HepG2 (cell line): ENCODE data around the gene TNFRSF21. TPM values are rescaled to one million over a fixed set of nuclear protein-coding genes. Genes with fewer than 3 reads are reported as not detected.

Experiments used
- ATAC-seq: fragments of 200-7000 bp; cut with Tn5 transposase; 3 replicates; pipeline ENCODE4 v1.9.1; 2020; ENCODE audit warnings: mild to moderate bottlenecking, moderate library complexity
- BruUV-seq: library from RNA; stranded (reverse); fragments of 400-500 nt; replicated peaks from 2 replicates; lab custom pipeline; 2021; lab: Mats Ljungman, UMichigan
- CTCF ChIA-PET: fragments of 300-600 bp; formaldehyde crosslinking; extraction: SDS; loops from one replicate; lab custom pipeline; 2021; ENCODE audit warnings: low total read pairs, inconsistent platforms, low intra/inter-chr PET ratio; lab: Yijun Ruan, JAX
- POLR2A ChIA-PET: fragments of 350-600 bp; sonication (Branson Sonifier 250); formaldehyde crosslinking; loops from one replicate; lab custom pipeline; 2020; ENCODE audit warnings: antibody characterized with exemption, inconsistent platforms; lab: Yijun Ruan, JAX
- DNase-seq: peaks from one replicate; pipeline ENCODE4 v3.0.0-alpha.2; 2015; ENCODE audit warnings: low spot score
- FAIRE-seq: peaks from 3 replicates; lab custom pipeline; 2011; peaks lifted over from hg19 to GRCh38; lab: Jason Lieb, UNC
- H2AFZ ChIP-seq: one replicate; pipeline ENCODE4 v1.6.1; 2011; ENCODE audit warnings: low read length, inconsistent platforms
- H3K27ac ChIP-seq: fragments of 300-600 bp; 3 replicates; pipeline ENCODE4 v1.8.0; 2011; ENCODE audit warnings: mixed run types, mild to moderate bottlenecking, mixed read lengths, low read length, inconsistent platforms; ENCODE audit not compliant: insufficient read depth; ENCODE audit errors: extremely low read length
- H3K27me3 ChIP-seq, 2 experiments: fragments of 200-600 bp in 1 of 2; 2 replicates in 1 of 2; 3 replicates in 1 of 2; pipeline versions ENCODE4 v1.6.0 to v1.8.0; 2011; ENCODE audit warnings: low read length in 2 of 2, mild to moderate bottlenecking in 2 of 2, moderate library complexity in 2 of 2, inconsistent platforms in 1 of 2; ENCODE audit not compliant: insufficient read depth in 2 of 2, control insufficient read depth in 1 of 2
- H3K36me3 ChIP-seq, 2 experiments: fragments of 200-600 bp in 1 of 2; replicated peaks in 1 of 2; 2 replicates in 1 of 2; 3 replicates in 1 of 2; pipeline versions ENCODE4 v1.5.1 to v1.8.0; 2011; ENCODE audit warnings: low read length in 2 of 2, inconsistent platforms in 1 of 2; ENCODE audit not compliant: insufficient read depth in 2 of 2, control insufficient read depth in 1 of 2
- H3K4me1 ChIP-seq: 2 replicates; pipeline ENCODE4 v1.5.1; 2012; ENCODE audit warnings: low read length, inconsistent platforms; ENCODE audit not compliant: insufficient read depth
- H3K4me2 ChIP-seq: 2 replicates; pipeline ENCODE4 v1.6.0; 2011; ENCODE audit warnings: low read depth, low read length, inconsistent platforms
- H3K4me3 ChIP-seq, 3 experiments: fragments of 200-600 bp in 1 of 3; sonication (generic), shearing (Covaris generic) in 1 of 3; replicated peaks in 1 of 3; 2 replicates each; pipeline ENCODE4 v1.5.1; 2011 to 2016; ENCODE audit warnings: low read length in 3 of 3, inconsistent platforms in 2 of 3, low read depth in 2 of 3, mild to moderate bottlenecking in 2 of 3, control low read depth in 1 of 3, mixed read lengths in 1 of 3; ENCODE audit not compliant: insufficient read depth in 1 of 3
- H3K79me2 ChIP-seq: one replicate; pipeline ENCODE4 v1.6.1; 2011; ENCODE audit warnings: low read length, inconsistent platforms; ENCODE audit not compliant: insufficient read depth
- H3K9ac ChIP-seq: 2 replicates; pipeline ENCODE4 v1.6.0; 2011; ENCODE audit warnings: mild to moderate bottlenecking, low read depth, low read length, inconsistent platforms; ENCODE audit not compliant: insufficient read depth
- H3K9me3 ChIP-seq: 2 replicates; pipeline ENCODE4 v1.5.1; 2012; ENCODE audit warnings: mild to moderate bottlenecking, low read length
- H4K20me1 ChIP-seq: 2 replicates; pipeline ENCODE4 v1.6.0; 2011; ENCODE audit warnings: inconsistent platforms, mild to moderate bottlenecking, low read length, moderate library complexity; ENCODE audit not compliant: insufficient read depth
- AGO2 ChIP-seq: fragments of 200-400 bp; formaldehyde crosslinking; optimal IDR thresholded peaks from 2 replicates; pipeline ENCODE3; 2017; ENCODE audit warnings: mild to moderate bottlenecking, low read depth, low read length, moderate library complexity
- FIP1L1 ChIP-seq: fragments of 200-400 bp; formaldehyde crosslinking; IDR thresholded peaks from 2 replicates; pipeline ENCODE4 v1.6.1; 2018; ENCODE audit warnings: low read depth, mild to moderate bottlenecking, low read length, moderate library complexity, borderline replicate concordance; ENCODE audit not compliant: insufficient read depth
- HIVEP1 ChIP-seq: sonication (generic); formaldehyde crosslinking; IDR thresholded peaks from 2 replicates; pipeline ENCODE4 v1.4.0; 2020; ENCODE audit warnings: mild to moderate bottlenecking, missing genetic modification reagents
- RXRB ChIP-seq: IDR thresholded peaks from 2 replicates; pipeline ENCODE4 v1.6.1; 2016; ENCODE audit warnings: borderline replicate concordance, missing genetic modification reagents, missing compliant biosample characterization
- WGBS: methylation state at CpG from one replicate; pipeline ENCODE4 v1.1.6; 2017; ENCODE audit warnings: low lambda C conversion rate; 5-methylcytosine and 5-hydroxymethylcytosine counted together
- in situ Hi-C: cut with HindIII; loops from 2 replicates; pipeline ENCODE4 v1.10.0; 2017; ENCODE audit warnings: low pct_unique_long_range_greater_than_20kb; ENCODE audit not compliant: extremely low pct_ligation_motif_present
- intact Hi-C: fragments of 100-400 bp; cut with micrococcal nuclease; formaldehyde crosslinking; loops from one replicate; pipeline ENCODE4 v1.10.0; 2022; ENCODE audit not compliant: unreplicated experiment
- polyA plus RNA-seq, 8 experiments: library from polyadenylated mRNA; depleted of rRNA in 3 of 8; stranded (reverse) in 7 of 8; unstranded in 1 of 8; fragments of >200 nt; fragmentation: Illumina TruSeq in 4 of 8; extraction: Trizol in 4 of 8; gene quantifications; 2 replicates each; pipeline versions ENCODE4 v1.2.1 to v1.2.3, GENCODE V29; 2011 to 2016; ENCODE audit warnings: low read depth in 4 of 8, missing spikeins in 1 of 8, mixed read lengths in 1 of 8; ENCODE audit not compliant: insufficient read depth in 1 of 8
- total RNA-seq, 5 experiments: library from RNA; depleted of rRNA; stranded (reverse); fragments of >200 nt; fragmentation: Illumina TruSeq; extraction: Trizol; gene quantifications; 2 replicates each; pipeline ENCODE4 v1.2.3, GENCODE V29; 2016; ENCODE audit warnings: low read depth in 1 of 5
- TF ChIP-seq, protein P1 (sequence below): sonication (generic); formaldehyde crosslinking; IDR thresholded peaks from 2 replicates; pipeline ENCODE4 v1.5.0; 2020; ENCODE audit warnings: missing genetic modification reagents
- TF ChIP-seq, protein P2 (sequence below): sonication (generic); formaldehyde crosslinking; IDR thresholded peaks from 2 replicates; pipeline ENCODE4 v1.4.0; 2020; ENCODE audit warnings: missing genetic modification reagents
- TF ChIP-seq, protein P3 (sequence below): sonication (generic); formaldehyde crosslinking; IDR thresholded peaks from 2 replicates; pipeline ENCODE4 v1.4.0; 2020; ENCODE audit warnings: missing genetic modification reagents, mild to moderate bottlenecking, borderline replicate concordance
- TF ChIP-seq, protein P4 (sequence below): sonication (generic); formaldehyde crosslinking; IDR thresholded peaks from 2 replicates; pipeline ENCODE4 v1.4.0; 2020; ENCODE audit warnings: mild to moderate bottlenecking, missing genetic modification reagents

Gene TNFRSF21
- total and polyA plus RNA-seq, 2 of the 13 experiments (the other 11 are each of a cell fraction or from before 2014, with no cell fraction given): 24.8 to 46.3 TPM

DNA sequence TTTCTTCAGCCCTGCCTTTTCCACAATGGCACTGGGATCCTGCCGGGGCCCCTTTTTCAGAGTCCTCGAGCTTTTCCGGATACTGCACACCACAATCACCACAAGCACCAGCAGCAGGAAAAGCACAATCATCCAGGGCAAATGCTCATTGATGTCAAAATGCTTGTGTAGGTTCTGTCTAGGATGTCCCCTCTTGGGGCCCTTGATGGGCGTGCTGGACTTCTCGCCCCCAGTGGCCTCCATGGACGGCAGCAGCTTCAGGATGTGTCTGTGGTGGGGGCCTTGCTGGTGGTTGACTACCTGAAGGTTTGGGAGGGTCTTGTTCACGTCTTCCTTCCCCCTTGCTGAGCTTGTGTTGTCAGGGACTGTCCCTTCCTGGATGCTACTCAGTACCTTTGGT is 25.7 kb downstream of the TNFRSF21 start:
- Histone ChIP-seq H3K27ac (no peak overlapping the region), H3K9me3 (no peaks in the 10 kb centered on the region), H3K27me3 (no peaks in the 10 kb centered on the region), H3K4me1 (peaks cover 13% of the 10 kb centered on the region), H3K4me3 (no peak overlapping the region), H3K9ac (no peak overlapping the region), H3K36me3 (peaks cover 39 to 71% of the 10 kb centered on the region in 2 experiments), H3K4me2 (no peak overlapping the region), H3K79me2 (peaks cover 64% of the 10 kb centered on the region), H4K20me1 (peaks cover 10% of the 10 kb centered on the region; the same call in 1 of the 2 replicates), H2AFZ (no peak overlapping the region)
- ATAC-seq (no peak), DNase-seq (no peak), FAIRE-seq (no peak)
- no TSS peak for BruUV-seq
- in situ Hi-C loops (no loop called here), intact Hi-C loops (loop anchor here (2.0 kb wide), 1 partner anchor 17 kb away; no protein-coding TSS in a partner anchor)
- ChIA-PET POLR2A (no interaction called here), CTCF (no interaction called here)
- WGBS: 99% methylated on average over 7 of the region's 7 CpGs
- TF ChIP-seq RXRB (no peak), HIVEP1 (CRISPR knock-in tag) (no peak), AGO2 (peak; percentile 61), FIP1L1 (no peak)
- TF ChIP-seq, protein P1, sequence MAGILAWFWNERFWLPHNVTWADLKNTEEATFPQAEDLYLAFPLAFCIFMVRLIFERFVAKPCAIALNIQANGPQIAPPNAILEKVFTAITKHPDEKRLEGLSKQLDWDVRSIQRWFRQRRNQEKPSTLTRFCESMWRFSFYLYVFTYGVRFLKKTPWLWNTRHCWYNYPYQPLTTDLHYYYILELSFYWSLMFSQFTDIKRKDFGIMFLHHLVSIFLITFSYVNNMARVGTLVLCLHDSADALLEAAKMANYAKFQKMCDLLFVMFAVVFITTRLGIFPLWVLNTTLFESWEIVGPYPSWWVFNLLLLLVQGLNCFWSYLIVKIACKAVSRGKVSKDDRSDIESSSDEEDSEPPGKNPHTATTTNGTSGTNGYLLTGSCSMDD (CRISPR knock-in tag): no peak
- TF ChIP-seq, protein P2, sequence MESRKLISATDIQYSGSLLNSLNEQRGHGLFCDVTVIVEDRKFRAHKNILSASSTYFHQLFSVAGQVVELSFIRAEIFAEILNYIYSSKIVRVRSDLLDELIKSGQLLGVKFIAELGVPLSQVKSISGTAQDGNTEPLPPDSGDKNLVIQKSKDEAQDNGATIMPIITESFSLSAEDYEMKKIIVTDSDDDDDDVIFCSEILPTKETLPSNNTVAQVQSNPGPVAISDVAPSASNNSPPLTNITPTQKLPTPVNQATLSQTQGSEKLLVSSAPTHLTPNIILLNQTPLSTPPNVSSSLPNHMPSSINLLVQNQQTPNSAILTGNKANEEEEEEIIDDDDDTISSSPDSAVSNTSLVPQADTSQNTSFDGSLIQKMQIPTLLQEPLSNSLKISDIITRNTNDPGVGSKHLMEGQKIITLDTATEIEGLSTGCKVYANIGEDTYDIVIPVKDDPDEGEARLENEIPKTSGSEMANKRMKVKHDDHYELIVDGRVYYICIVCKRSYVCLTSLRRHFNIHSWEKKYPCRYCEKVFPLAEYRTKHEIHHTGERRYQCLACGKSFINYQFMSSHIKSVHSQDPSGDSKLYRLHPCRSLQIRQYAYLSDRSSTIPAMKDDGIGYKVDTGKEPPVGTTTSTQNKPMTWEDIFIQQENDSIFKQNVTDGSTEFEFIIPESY: no peak
- TF ChIP-seq, protein P3, sequence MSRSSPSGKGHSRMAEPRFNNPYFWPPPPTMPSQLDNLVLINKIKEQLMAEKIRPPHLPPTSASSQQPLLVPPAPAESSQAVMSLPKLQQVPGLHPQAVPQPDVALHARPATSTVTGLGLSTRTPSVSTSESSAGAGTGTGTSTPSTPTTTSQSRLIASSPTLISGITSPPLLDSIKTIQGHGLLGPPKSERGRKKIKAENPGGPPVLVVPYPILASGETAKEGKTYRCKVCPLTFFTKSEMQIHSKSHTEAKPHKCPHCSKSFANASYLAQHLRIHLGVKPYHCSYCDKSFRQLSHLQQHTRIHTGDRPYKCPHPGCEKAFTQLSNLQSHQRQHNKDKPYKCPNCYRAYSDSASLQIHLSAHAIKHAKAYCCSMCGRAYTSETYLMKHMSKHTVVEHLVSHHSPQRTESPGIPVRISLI (CRISPR knock-in tag): no peak
- TF ChIP-seq, protein P4, sequence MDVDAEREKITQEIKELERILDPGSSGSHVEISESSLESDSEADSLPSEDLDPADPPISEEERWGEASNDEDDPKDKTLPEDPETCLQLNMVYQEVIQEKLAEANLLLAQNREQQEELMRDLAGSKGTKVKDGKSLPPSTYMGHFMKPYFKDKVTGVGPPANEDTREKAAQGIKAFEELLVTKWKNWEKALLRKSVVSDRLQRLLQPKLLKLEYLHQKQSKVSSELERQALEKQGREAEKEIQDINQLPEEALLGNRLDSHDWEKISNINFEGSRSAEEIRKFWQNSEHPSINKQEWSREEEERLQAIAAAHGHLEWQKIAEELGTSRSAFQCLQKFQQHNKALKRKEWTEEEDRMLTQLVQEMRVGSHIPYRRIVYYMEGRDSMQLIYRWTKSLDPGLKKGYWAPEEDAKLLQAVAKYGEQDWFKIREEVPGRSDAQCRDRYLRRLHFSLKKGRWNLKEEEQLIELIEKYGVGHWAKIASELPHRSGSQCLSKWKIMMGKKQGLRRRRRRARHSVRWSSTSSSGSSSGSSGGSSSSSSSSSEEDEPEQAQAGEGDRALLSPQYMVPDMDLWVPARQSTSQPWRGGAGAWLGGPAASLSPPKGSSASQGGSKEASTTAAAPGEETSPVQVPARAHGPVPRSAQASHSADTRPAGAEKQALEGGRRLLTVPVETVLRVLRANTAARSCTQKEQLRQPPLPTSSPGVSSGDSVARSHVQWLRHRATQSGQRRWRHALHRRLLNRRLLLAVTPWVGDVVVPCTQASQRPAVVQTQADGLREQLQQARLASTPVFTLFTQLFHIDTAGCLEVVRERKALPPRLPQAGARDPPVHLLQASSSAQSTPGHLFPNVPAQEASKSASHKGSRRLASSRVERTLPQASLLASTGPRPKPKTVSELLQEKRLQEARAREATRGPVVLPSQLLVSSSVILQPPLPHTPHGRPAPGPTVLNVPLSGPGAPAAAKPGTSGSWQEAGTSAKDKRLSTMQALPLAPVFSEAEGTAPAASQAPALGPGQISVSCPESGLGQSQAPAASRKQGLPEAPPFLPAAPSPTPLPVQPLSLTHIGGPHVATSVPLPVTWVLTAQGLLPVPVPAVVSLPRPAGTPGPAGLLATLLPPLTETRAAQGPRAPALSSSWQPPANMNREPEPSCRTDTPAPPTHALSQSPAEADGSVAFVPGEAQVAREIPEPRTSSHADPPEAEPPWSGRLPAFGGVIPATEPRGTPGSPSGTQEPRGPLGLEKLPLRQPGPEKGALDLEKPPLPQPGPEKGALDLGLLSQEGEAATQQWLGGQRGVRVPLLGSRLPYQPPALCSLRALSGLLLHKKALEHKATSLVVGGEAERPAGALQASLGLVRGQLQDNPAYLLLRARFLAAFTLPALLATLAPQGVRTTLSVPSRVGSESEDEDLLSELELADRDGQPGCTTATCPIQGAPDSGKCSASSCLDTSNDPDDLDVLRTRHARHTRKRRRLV (CRISPR knock-in tag): no peak
